Large intestine (tissue), 3 donors: Measurements from ENCODE around the gene PDIA3. TPM values are rescaled to one million over a fixed set of nuclear protein-coding genes. Genes with fewer than 3 reads are reported as not detected.
"Not testable (repeated sequence)": the region's sequence is repeated elsewhere in the genome, so short reads cannot be mapped to it uniquely, and the experiment has no call there.

Experiments used
- DNase-seq, 2 donors: peaks; one replicate each; pipeline versions ENCODE4 v3.0.0 to v3.0.0-alpha.2; 2013
- H3K27ac ChIP-seq: one replicate; pipeline ENCODE4 v1.5.1; 2013; ENCODE audit warnings: low read length
- H3K27me3 ChIP-seq: 2 replicates; pipeline ENCODE4 v1.6.1; 2013; ENCODE audit warnings: low read length; ENCODE audit not compliant: control insufficient read depth, insufficient read depth
- H3K36me3 ChIP-seq: 2 replicates; pipeline ENCODE4 v1.6.1; 2013; ENCODE audit warnings: low read length; ENCODE audit not compliant: control insufficient read depth, insufficient read depth
- H3K4me1 ChIP-seq: one replicate; pipeline ENCODE4 v1.6.1; 2013; ENCODE audit warnings: low read length; ENCODE audit not compliant: control insufficient read depth, insufficient read depth
- H3K4me3 ChIP-seq: one replicate; pipeline ENCODE4 v1.5.1; 2013; ENCODE audit warnings: low read length
- H3K9me3 ChIP-seq: one replicate; pipeline ENCODE4 v1.6.1; 2013; ENCODE audit warnings: mild to moderate bottlenecking, low read depth, low read length, moderate library complexity; ENCODE audit not compliant: control insufficient read depth
- WGBS: methylation state at CpG from one replicate; pipeline ENCODE4 v1.1.5; 2013; ENCODE audit warnings: low lambda C conversion rate; ENCODE audit not compliant: insufficient coverage; 5-methylcytosine and 5-hydroxymethylcytosine counted together
- polyA plus RNA-seq: library from polyadenylated mRNA; unstranded; fragments of 120-200 nt; gene quantifications from one replicate; pipeline ENCODE4 v1.2.1, GENCODE V29; 2013

The PDIA3 gene
- polyA plus RNA-seq, 1 donor, result 546 TPM

DNA sequence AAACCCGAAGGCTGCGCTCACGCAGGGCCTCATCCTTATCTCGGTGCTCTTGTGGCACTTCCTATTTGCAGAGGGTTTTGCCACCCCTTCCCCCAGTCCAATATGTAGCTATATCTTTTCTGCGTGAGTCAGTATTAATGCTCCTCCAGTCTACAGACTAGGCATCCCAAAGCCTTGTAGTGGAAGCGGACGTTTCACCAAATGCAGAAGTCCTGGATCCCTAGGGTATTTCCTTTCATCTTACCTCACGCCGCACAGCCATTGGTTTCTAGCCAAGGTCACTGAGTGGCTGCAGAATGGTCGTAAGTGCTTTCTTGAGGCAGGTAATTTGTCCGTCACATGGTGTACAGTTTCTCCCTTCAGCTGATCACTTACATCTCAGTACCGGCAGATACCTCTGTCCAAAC is 668 bp downstream of the PDIA3 start:
- not testable (repeated sequence) for H3K9me3 ChIP-seq, H3K4me1 ChIP-seq, H3K27me3 ChIP-seq, H3K36me3 ChIP-seq
- peak overlapping the region; percentile 88 for H3K4me3 ChIP-seq
- H3K27ac ChIP-seq, result peak overlapping the region; percentile 97
- peak; percentile 35 to 77 for DNase-seq
- 0% methylated on average over 1 of the region's 12 CpGs for WGBS

DNA sequence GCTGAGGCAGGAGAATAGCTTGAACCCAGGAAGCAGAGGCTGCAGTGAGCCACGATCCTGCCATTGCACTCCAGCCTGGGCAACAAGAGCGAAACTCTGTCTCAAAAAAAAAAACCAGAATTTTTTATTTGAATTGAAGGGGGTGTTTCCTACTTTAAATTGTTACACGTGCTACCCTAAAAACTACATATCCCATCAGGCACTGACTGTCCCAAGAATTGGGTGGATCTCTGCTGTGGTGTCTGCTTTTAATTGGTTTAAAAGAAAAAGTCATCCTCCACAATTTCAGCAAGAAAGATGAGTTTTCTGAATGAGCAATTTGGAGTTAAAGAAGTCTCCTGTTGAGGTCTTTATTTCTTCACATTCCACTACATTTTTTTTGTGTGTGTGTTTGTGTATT is 2.1 kb downstream of the PDIA3 start:
- Histone ChIP-seq H3K4me1 (peaks cover 3% of the 10 kb centered on the region), H3K9me3 (no peaks in the 10 kb centered on the region), H3K27me3 (no peaks in the 10 kb centered on the region), H3K4me3 (no peak overlapping the region), H3K36me3 (peaks cover 6% of the 10 kb centered on the region), H3K27ac (no peak overlapping the region)
- no peak for DNase-seq
- no CpG with 5 or more reads among the region's 3 CpGs for WGBS

DNA sequence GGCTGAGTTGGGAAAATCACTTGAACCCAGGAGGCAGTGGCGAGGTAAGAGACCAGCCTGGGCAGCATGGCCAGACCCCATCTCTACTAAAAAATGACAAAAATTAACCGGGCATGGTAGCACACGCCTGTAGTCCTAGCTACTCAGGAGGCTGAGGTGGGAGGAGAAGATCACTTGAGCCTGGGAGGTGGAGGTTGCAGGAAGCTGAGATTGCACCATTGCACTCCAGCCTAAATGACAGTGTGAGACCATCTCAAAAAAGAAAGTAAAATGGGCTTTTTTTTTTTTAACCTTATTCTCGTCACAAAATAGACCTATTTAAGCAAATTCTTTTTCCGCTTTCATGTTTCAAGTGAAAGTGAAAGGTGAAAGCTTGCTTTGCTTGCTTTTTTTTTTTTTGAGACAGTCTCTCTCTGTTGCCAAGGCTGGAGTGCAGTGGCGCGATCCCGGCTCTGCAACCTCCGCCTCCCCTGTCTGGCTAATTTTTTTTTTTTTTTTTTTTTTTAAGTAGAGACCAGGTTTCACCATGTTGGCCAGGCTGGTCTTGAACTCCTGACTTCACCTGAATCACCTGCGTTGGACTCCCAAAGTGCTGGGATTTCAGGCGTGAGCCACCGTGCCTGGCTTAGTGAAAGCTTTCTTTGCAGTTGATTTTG is 3.6 kb downstream of the PDIA3 start:
- H3K27ac ChIP-seq, result no peak overlapping the region
- WGBS, result 90% methylated on average over 4 of the region's 12 CpGs
- no peak overlapping the region for H3K4me3 ChIP-seq
- H3K27me3 ChIP-seq, result no peaks in the 10 kb centered on the region
- H3K36me3 ChIP-seq, result peaks cover 14% of the 10 kb centered on the region
- H3K9me3 ChIP-seq, result no peaks in the 10 kb centered on the region
- DNase-seq, result peak in 1 of 2 donors; percentile 26
- peaks cover 3% of the 10 kb centered on the region for H3K4me1 ChIP-seq

DNA sequence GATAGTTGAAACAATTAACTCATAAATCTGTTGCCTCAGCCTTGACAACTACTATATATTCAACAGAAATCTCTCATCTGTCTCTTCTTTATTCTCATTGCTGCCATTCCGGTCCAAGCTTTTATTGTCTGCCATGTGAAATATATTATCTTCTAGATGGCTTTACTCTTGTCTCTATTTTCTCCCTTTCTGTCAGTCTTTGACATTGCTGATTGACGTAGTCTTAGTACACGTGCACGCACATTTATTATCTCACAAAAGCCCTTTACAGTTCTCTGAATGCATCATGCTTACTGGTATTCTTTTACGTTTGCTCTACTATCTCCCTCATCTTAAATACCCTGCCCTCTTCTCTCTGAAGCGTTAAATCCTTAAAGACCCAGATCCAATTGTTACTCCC is 5.6 kb downstream of the PDIA3 start:
- 66% methylated on average over 5 of the region's 6 CpGs for WGBS
- Histone ChIP-seq H3K4me1 (peaks cover 3% of the 10 kb centered on the region), H3K36me3 (peaks cover 28% of the 10 kb centered on the region)

DNA sequence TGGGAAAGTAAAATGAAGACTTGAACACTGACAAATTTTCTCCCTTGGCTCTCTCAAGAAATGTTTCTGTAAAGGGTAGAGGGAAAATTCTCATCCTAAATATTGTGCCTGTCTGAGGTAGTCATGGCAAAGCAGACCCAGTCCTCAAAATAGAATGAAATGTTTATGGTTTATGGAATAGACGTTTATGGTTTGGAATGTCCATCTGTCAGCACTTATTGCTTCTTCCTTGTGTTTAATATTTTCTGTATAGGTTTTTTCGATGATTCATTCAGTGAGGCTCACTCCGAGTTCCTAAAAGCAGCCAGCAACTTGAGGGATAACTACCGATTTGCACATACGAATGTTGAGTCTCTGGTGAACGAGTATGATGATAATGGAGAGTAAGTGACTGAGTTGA is 16.6 kb downstream of the PDIA3 start:
- Histone ChIP-seq H3K4me3 (no peak overlapping the region), H3K27me3 (no peaks in the 10 kb centered on the region), H3K9me3 (no peaks in the 10 kb centered on the region), H3K27ac (no peak overlapping the region), H3K36me3 (peaks cover 78% of the 10 kb centered on the region), H3K4me1 (no peaks in the 10 kb centered on the region)
- no peak for DNase-seq
- WGBS, result 83% methylated on average over 1 of the region's 6 CpGs

More for the DNA sequence above, 5.6 kb downstream of the PDIA3 start:
- no peaks in the 10 kb centered on the region for H3K9me3 ChIP-seq
- H3K27ac ChIP-seq, result no peak overlapping the region
- no peak overlapping the region for H3K4me3 ChIP-seq
- H3K27me3 ChIP-seq, result no peaks in the 10 kb centered on the region
- no peak for DNase-seq

DNA sequence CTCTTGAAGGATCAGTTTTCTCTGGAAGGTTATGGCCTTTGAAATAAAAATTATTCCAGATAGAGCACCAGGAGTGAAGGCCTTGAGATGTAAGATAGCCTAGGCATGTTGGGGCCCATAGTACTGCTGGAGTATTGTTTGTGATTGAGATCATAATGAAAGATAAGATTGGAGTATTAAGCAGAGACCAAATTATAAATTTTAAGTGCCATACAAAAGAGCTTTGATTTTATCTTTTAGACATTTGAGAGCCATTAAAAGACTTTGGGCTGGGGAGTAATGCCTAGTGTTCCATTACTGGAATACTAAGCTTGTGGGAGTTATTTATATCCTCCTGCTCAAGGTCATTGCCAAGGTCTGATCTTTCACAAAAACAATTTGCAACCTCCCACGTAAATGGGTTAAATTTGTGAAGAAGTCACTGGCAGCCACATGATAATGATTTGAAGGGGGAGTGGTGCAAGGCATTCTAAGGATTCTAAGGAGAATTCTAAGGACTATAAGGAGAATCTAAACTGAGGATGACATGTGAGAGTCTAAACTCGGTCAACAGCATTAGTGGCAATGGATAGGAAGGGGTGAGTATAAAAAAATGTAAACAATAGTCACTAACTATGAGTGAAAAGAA is 17.7 kb downstream of the PDIA3 start:
- no peaks in the 10 kb centered on the region for H3K4me1 ChIP-seq
- no peak for DNase-seq
- H3K27ac ChIP-seq, result no peak overlapping the region
- no peaks in the 10 kb centered on the region for H3K27me3 ChIP-seq
- WGBS, result 75% methylated on average over 1 of the region's 2 CpGs
- no peak overlapping the region for H3K4me3 ChIP-seq
- no peaks in the 10 kb centered on the region for H3K9me3 ChIP-seq
- H3K36me3 ChIP-seq, result peaks cover 78% of the 10 kb centered on the region

DNA sequence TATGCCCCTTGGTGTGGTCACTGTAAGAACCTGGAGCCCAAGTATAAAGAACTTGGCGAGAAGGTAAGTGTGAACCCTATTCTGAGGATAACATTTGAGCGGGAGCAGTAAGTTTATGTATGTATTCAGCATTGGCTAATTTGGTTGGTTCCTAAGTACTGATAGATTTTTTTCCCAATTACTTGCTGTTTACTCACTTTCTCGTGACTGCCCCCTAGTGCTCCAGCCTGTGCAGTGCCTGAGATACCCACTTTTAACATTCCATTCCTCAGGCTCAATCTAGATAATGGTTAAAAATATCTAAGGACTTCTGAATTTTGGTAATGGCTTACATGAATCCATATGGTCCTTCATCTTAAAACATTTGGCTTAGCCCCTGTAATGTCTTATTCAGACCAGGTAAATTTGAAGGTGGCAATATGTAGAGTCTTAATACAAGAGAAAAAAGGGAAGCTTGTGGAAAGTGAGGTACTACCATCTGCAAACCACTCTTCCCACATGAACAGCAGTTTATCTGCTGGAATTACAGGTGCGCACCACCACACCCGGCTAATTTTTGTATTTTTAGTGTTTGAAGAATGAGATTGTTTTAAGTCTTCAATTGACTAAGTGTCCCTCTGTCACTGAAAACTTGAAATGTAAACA is 23.5 kb downstream of the PDIA3 start:
- peak in 1 of 2 donors; percentile 39 for DNase-seq
- Histone ChIP-seq H3K27ac (no peak overlapping the region), H3K4me3 (no peak overlapping the region), H3K36me3 (peaks cover 88% of the 10 kb centered on the region), H3K27me3 (no peaks in the 10 kb centered on the region), H3K4me1 (peaks cover under 1% of the 10 kb centered on the region), H3K9me3 (no peaks in the 10 kb centered on the region)
- no CpG with 5 or more reads among the region's 5 CpGs for WGBS

DNA sequence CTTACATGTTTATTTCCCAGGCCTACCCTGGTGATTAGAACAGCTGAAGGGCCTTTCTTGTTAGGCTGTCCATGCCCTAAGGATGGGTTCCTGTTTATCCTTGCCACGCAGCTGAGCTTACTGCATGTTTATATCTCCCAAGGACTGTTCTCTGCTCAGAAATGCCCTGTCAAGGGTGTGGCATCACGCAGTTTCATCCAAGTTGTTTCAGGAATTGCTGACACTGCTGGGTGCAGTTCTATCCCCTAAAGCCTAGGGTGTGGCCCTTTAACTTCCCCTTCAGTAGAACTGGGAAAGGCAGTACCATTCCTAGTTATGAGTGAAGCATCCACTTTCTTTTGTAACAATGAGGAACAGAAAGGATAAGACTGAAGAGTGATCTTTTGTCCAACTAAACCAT is 25.6 kb downstream of the PDIA3 start:
- peaks cover 68% of the 10 kb centered on the region for H3K36me3 ChIP-seq
- H3K4me3 ChIP-seq, result no peak overlapping the region
- peak overlapping the region; percentile 2 for H3K27ac ChIP-seq
- H3K27me3 ChIP-seq, result no peaks in the 10 kb centered on the region
- peaks cover 12% of the 10 kb centered on the region for H3K4me1 ChIP-seq
- H3K9me3 ChIP-seq, result no peaks in the 10 kb centered on the region
- peak in 1 of 2 donors; percentile 40 for DNase-seq
- no CpG with 5 or more reads among the region's 2 CpGs for WGBS

DNA sequence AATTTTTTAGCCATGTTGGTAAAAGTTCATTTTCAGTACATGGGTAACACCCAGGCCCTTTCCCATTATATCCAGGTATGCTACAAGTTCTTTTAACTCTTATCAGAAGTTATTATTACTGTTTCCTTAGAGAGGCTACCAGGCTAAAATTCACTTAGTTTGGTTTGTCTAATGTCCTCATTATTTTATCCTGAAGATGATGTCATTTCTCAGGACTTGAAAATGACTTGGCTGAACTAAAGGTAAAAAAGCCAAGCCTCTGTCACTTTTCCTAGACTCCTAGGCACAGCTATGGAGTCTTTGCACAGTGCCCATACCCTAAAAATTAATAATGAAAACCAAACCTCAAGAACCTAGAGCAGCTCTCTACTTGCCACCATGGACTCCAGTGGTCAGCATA is 26.4 kb downstream of the PDIA3 start:
- H3K4me1 ChIP-seq, result peaks cover 15% of the 10 kb centered on the region
- no peak overlapping the region for H3K27ac ChIP-seq
- no peak for DNase-seq
- no peaks in the 10 kb centered on the region for H3K9me3 ChIP-seq
- H3K27me3 ChIP-seq, result no peaks in the 10 kb centered on the region
- peaks cover 60% of the 10 kb centered on the region for H3K36me3 ChIP-seq
- H3K4me3 ChIP-seq, result no peak overlapping the region

DNA sequence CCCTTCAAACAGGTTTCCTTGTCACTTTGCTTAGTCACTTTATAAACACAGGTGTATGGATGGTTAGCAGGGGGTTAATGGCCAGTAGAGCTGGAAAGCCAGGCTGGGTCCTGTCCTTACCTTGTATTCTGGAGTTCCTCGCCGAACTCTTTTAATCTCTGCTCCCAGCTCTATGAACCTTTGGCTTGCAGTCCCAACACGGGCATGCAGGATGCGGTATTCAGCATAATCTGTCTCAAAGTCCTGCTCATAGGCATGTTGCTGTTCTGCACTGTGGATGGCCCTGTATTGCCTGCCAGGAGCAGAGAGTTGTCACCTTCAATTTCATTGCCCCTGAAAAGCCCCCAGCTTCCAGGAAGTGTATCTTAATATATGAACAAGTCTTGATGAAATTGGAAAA is 27.8 kb downstream of the PDIA3 start:
- H3K4me1 ChIP-seq, result peaks cover 20% of the 10 kb centered on the region
- no CpG with 5 or more reads among the region's 4 CpGs for WGBS
- peaks cover 48% of the 10 kb centered on the region for H3K36me3 ChIP-seq
- no peaks in the 10 kb centered on the region for H3K27me3 ChIP-seq
- H3K9me3 ChIP-seq, result no peaks in the 10 kb centered on the region
- no peak overlapping the region for H3K4me3 ChIP-seq
- H3K27ac ChIP-seq, result no peak overlapping the region
- no peak for DNase-seq
